HuH-7.5 (cell line): ENCODE results near the gene GRK3.
"Not testable (repeated sequence)": the region's sequence is repeated elsewhere in the genome, so short reads cannot be mapped to it uniquely, and the experiment has no call there.

Source experiments
- DNase-seq: peaks from one replicate; pipeline ENCODE4 v3.0.0; 2011; ENCODE audit warnings: low spot score

The GRK3 gene

GRCh38 chr22:25551396-25551795 lies 13.1 kb upstream of the GRK3 start:
- no peak for DNase-seq

GRCh38 chr22:25552405-25552804 lies 12.1 kb upstream of the GRK3 start:
- DNase-seq: not testable (repeated sequence)

- DNase-seq: no peak
These were observed 11.3 kb upstream of the GRK3 start for GRCh38 chr22:25553131-25553530.

GRCh38 chr22:25554238-25554671 lies 10.2 kb upstream of the GRK3 start:
- DNase-seq: no peak

GRCh38 chr22:25554689-25555088 lies 9.8 kb upstream of the GRK3 start:
- DNase-seq: no peak

- DNase-seq: no peak
These were observed 8.9 kb upstream of the GRK3 start for GRCh38 chr22:25555586-25555985.

- DNase-seq: no peak
These were observed 7.3 kb upstream of the GRK3 start for GRCh38 chr22:25557218-25557617.

GRCh38 chr22:25558341-25558740 lies 6.1 kb upstream of the GRK3 start:
- no peak for DNase-seq

GRCh38 chr22:25559910-25560309 lies 4.6 kb upstream of the GRK3 start:
- not testable (repeated sequence) for DNase-seq

- DNase-seq: not testable (repeated sequence)
These were observed 3.3 kb upstream of the GRK3 start for GRCh38 chr22:25561182-25561581.

GRCh38 chr22:25561927-25562326 lies 2.5 kb upstream of the GRK3 start:
- DNase-seq: not testable (repeated sequence)

- DNase-seq: not testable (repeated sequence)
These were observed 1.3 kb upstream of the GRK3 start for GRCh38 chr22:25562966-25563760.

- DNase-seq: no peak
These were observed 635 bp upstream of the GRK3 start for GRCh38 chr22:25563761-25564319.

GRCh38 chr22:25564979-25565677 lies 653 bp downstream of the GRK3 start:
- DNase-seq: peak; percentile 30

GRCh38 chr22:25566186-25566897 lies 1.9 kb downstream of the GRK3 start:
- no peak for DNase-seq

- no peak for DNase-seq
These were observed 2.4 kb downstream of the GRK3 start for GRCh38 chr22:25566898-25567235.

GRCh38 chr22:25567251-25567675 lies 2.8 kb downstream of the GRK3 start:
- DNase-seq: no peak

GRCh38 chr22:25568066-25568465 lies 3.6 kb downstream of the GRK3 start:
- not testable (repeated sequence) for DNase-seq

- no peak for DNase-seq
These were observed 4.9 kb downstream of the GRK3 start for GRCh38 chr22:25569361-25569760.

- no peak for DNase-seq
These were observed 5.5 kb downstream of the GRK3 start for GRCh38 chr22:25569983-25570382.

- no peak for DNase-seq
These were observed 6.0 kb downstream of the GRK3 start for GRCh38 chr22:25570486-25570885.

GRCh38 chr22:25571969-25572707 lies 7.7 kb downstream of the GRK3 start:
- DNase-seq: not testable (repeated sequence)
